ENCODE measurements around the gene TUBGCP6.

TUBGCP6 gene

GRCh38 chr22:50286275-50286674 is 41.5 kb upstream of the TUBGCP6 start:
- Histone ChIP-seq H3K36me3 (ENCODE audit: control insufficient read depth in 5 of 5, insufficient read depth in 5 of 5, low read length in 5 of 5) (peaks cover 0 to 94% (median 83%) of the 10 kb centered on the region in 5 donors), H3K4me1 (ENCODE audit: control insufficient read depth in 5 of 5, insufficient read depth in 5 of 5, low read length in 5 of 5) (no peaks in the 10 kb centered on the region), H3K27me3 (ENCODE audit: control insufficient read depth in 5 of 5, insufficient read depth in 4 of 5, low read length in 5 of 5) (no peaks in the 10 kb centered on the region), H3K9me3 (ENCODE audit: control insufficient read depth in 5 of 5, low read length in 5 of 5) (no peaks in the 10 kb centered on the region), H3K9ac (ENCODE audit: low read length in 5 of 5) (no peak overlapping the region), H3K4me3 (ENCODE audit: low read depth in 1 of 5, low read length in 5 of 5) (no peak overlapping the region), H3K27ac (ENCODE audit: low read depth, low read length) (no peak overlapping the region)

- Histone ChIP-seq H3K36me3 (ENCODE audit: control insufficient read depth in 5 of 5, insufficient read depth in 5 of 5, low read length in 5 of 5) (peaks cover 0 to 94% (median 88%) of the 10 kb centered on the region in 5 donors), H3K9me3 (ENCODE audit: control insufficient read depth in 5 of 5, low read length in 5 of 5) (no peaks in the 10 kb centered on the region), H3K4me3 (ENCODE audit: low read depth in 1 of 5, low read length in 5 of 5) (no peak overlapping the region), H3K9ac (ENCODE audit: low read length in 5 of 5) (no peak overlapping the region), H3K27ac (ENCODE audit: low read depth, low read length) (no peak overlapping the region), H3K4me1 (ENCODE audit: control insufficient read depth in 5 of 5, insufficient read depth in 5 of 5, low read length in 5 of 5) (no peaks in the 10 kb centered on the region), H3K27me3 (ENCODE audit: control insufficient read depth in 5 of 5, insufficient read depth in 4 of 5, low read length in 5 of 5) (no peaks in the 10 kb centered on the region)
Observed at GRCh38 chr22:50285568-50286229, 40.9 kb upstream of the TUBGCP6 start.

- Histone ChIP-seq H3K27ac (ENCODE audit: low read depth, low read length) (no peak overlapping the region), H3K9ac (ENCODE audit: low read length in 5 of 5) (no peak overlapping the region), H3K27me3 (ENCODE audit: control insufficient read depth in 5 of 5, insufficient read depth in 4 of 5, low read length in 5 of 5) (no peaks in the 10 kb centered on the region), H3K9me3 (ENCODE audit: control insufficient read depth in 5 of 5, low read length in 5 of 5) (no peaks in the 10 kb centered on the region), H3K36me3 (ENCODE audit: control insufficient read depth in 5 of 5, insufficient read depth in 5 of 5, low read length in 5 of 5) (peaks cover 0 to 94% (median 89%) of the 10 kb centered on the region in 5 donors), H3K4me3 (ENCODE audit: low read depth in 1 of 5, low read length in 5 of 5) (no peak overlapping the region), H3K4me1 (ENCODE audit: control insufficient read depth in 5 of 5, insufficient read depth in 5 of 5, low read length in 5 of 5) (no peaks in the 10 kb centered on the region)
Observed at GRCh38 chr22:50284479-50284878, 39.7 kb upstream of the TUBGCP6 start.

- H3K27ac ChIP-seq (ENCODE audit: low read depth, low read length), result no peak overlapping the region
- H3K9me3 ChIP-seq (ENCODE audit: control insufficient read depth in 5 of 5, low read length in 5 of 5), result no peaks in the 10 kb centered on the region
- H3K4me1 ChIP-seq (ENCODE audit: control insufficient read depth in 5 of 5, insufficient read depth in 5 of 5, low read length in 5 of 5), result no peaks in the 10 kb centered on the region
- H3K27me3 ChIP-seq (ENCODE audit: control insufficient read depth in 5 of 5, insufficient read depth in 4 of 5, low read length in 5 of 5), result no peaks in the 10 kb centered on the region
- no peak overlapping the region for H3K9ac ChIP-seq (ENCODE audit: low read length in 5 of 5)
- no peak overlapping the region for H3K4me3 ChIP-seq (ENCODE audit: low read depth in 1 of 5, low read length in 5 of 5)
- H3K36me3 ChIP-seq (ENCODE audit: control insufficient read depth in 5 of 5, insufficient read depth in 5 of 5, low read length in 5 of 5), result peaks cover 0 to 94% (median 89%) of the 10 kb centered on the region in 5 donors
Observed at GRCh38 chr22:50283821-50284220, 39.0 kb upstream of the TUBGCP6 start.

GRCh38 chr22:50282361-50283155 is 37.7 kb upstream of the TUBGCP6 start:
- Histone ChIP-seq H3K27ac (ENCODE audit: low read depth, low read length) (no peak overlapping the region), H3K4me3 (ENCODE audit: low read depth in 1 of 5, low read length in 5 of 5) (no peak overlapping the region), H3K27me3 (ENCODE audit: control insufficient read depth in 5 of 5, insufficient read depth in 4 of 5, low read length in 5 of 5) (no peaks in the 10 kb centered on the region), H3K9ac (ENCODE audit: low read length in 5 of 5) (no peak overlapping the region), H3K36me3 (ENCODE audit: control insufficient read depth in 5 of 5, insufficient read depth in 5 of 5, low read length in 5 of 5) (peaks cover 0 to 94% (median 90%) of the 10 kb centered on the region in 5 donors), H3K9me3 (ENCODE audit: control insufficient read depth in 5 of 5, low read length in 5 of 5) (no peaks in the 10 kb centered on the region), H3K4me1 (ENCODE audit: control insufficient read depth in 5 of 5, insufficient read depth in 5 of 5, low read length in 5 of 5) (no peaks in the 10 kb centered on the region)

GRCh38 chr22:50281957-50282356 is 37.1 kb upstream of the TUBGCP6 start:
- H3K4me1 ChIP-seq (ENCODE audit: control insufficient read depth in 5 of 5, insufficient read depth in 5 of 5, low read length in 5 of 5), result no peaks in the 10 kb centered on the region
- H3K27me3 ChIP-seq (ENCODE audit: control insufficient read depth in 5 of 5, insufficient read depth in 4 of 5, low read length in 5 of 5), result no peaks in the 10 kb centered on the region
- H3K27ac ChIP-seq (ENCODE audit: low read depth, low read length), result no peak overlapping the region
- H3K9ac ChIP-seq (ENCODE audit: low read length in 5 of 5), result no peak overlapping the region
- H3K36me3 ChIP-seq (ENCODE audit: control insufficient read depth in 5 of 5, insufficient read depth in 5 of 5, low read length in 5 of 5), result peaks cover 0 to 93% (median 89%) of the 10 kb centered on the region in 5 donors
- no peaks in the 10 kb centered on the region for H3K9me3 ChIP-seq (ENCODE audit: control insufficient read depth in 5 of 5, low read length in 5 of 5)
- no peak overlapping the region for H3K4me3 ChIP-seq (ENCODE audit: low read depth in 1 of 5, low read length in 5 of 5)

GRCh38 chr22:50281384-50281760 is 36.5 kb upstream of the TUBGCP6 start:
- no peaks in the 10 kb centered on the region for H3K4me1 ChIP-seq (ENCODE audit: control insufficient read depth in 5 of 5, insufficient read depth in 5 of 5, low read length in 5 of 5)

GRCh38 chr22:50280708-50281383 is 36.0 kb upstream of the TUBGCP6 start:
- no peak overlapping the region for H3K9ac ChIP-seq (ENCODE audit: low read length in 5 of 5)
- H3K27ac ChIP-seq (ENCODE audit: low read depth, low read length), result no peak overlapping the region
- H3K27me3 ChIP-seq (ENCODE audit: control insufficient read depth in 5 of 5, insufficient read depth in 4 of 5, low read length in 5 of 5), result no peaks in the 10 kb centered on the region
- no peak overlapping the region for H3K4me3 ChIP-seq (ENCODE audit: low read depth in 1 of 5, low read length in 5 of 5)
- no peaks in the 10 kb centered on the region for H3K9me3 ChIP-seq (ENCODE audit: control insufficient read depth in 5 of 5, low read length in 5 of 5)
- H3K4me1 ChIP-seq (ENCODE audit: control insufficient read depth in 5 of 5, insufficient read depth in 5 of 5, low read length in 5 of 5), result no peaks in the 10 kb centered on the region
- H3K36me3 ChIP-seq (ENCODE audit: control insufficient read depth in 5 of 5, insufficient read depth in 5 of 5, low read length in 5 of 5), result peaks cover 0 to 93% (median 87%) of the 10 kb centered on the region in 5 donors

More at GRCh38 chr22:50281384-50281760, 36.5 kb upstream of the TUBGCP6 start:
- no peaks in the 10 kb centered on the region for H3K9me3 ChIP-seq (ENCODE audit: control insufficient read depth in 5 of 5, low read length in 5 of 5)
- no peak overlapping the region for H3K27ac ChIP-seq (ENCODE audit: low read depth, low read length)
- H3K27me3 ChIP-seq (ENCODE audit: control insufficient read depth in 5 of 5, insufficient read depth in 4 of 5, low read length in 5 of 5), result no peaks in the 10 kb centered on the region
- H3K9ac ChIP-seq (ENCODE audit: low read length in 5 of 5), result no peak overlapping the region
- H3K4me3 ChIP-seq (ENCODE audit: low read depth in 1 of 5, low read length in 5 of 5), result no peak overlapping the region
- H3K36me3 ChIP-seq (ENCODE audit: control insufficient read depth in 5 of 5, insufficient read depth in 5 of 5, low read length in 5 of 5), result peaks cover 0 to 93% (median 89%) of the 10 kb centered on the region in 5 donors

GRCh38 chr22:50280022-50280707 is 35.3 kb upstream of the TUBGCP6 start:
- Histone ChIP-seq H3K9ac (ENCODE audit: low read length in 5 of 5) (no peak overlapping the region), H3K36me3 (ENCODE audit: control insufficient read depth in 5 of 5, insufficient read depth in 5 of 5, low read length in 5 of 5) (peaks cover 0 to 96% (median 90%) of the 10 kb centered on the region in 5 donors), H3K4me1 (ENCODE audit: control insufficient read depth in 5 of 5, insufficient read depth in 5 of 5, low read length in 5 of 5) (no peaks in the 10 kb centered on the region), H3K4me3 (ENCODE audit: low read depth in 1 of 5, low read length in 5 of 5) (no peak overlapping the region), H3K27me3 (ENCODE audit: control insufficient read depth in 5 of 5, insufficient read depth in 4 of 5, low read length in 5 of 5) (no peaks in the 10 kb centered on the region), H3K27ac (ENCODE audit: low read depth, low read length) (no peak overlapping the region), H3K9me3 (ENCODE audit: control insufficient read depth in 5 of 5, low read length in 5 of 5) (no peaks in the 10 kb centered on the region)
